ENCODE measurements around the gene TMEM59. TPM values are rescaled to one million over a fixed set of nuclear protein-coding genes. Genes with fewer than 3 reads are reported as not detected.

Gene TMEM59
- total and polyA plus RNA-seq, 2 of the 8 experiments (the other 6 are each of a cell fraction or from before 2014, with no cell fraction given): 116 to 139 TPM

Small RNAs within 50 kb of the gene (microRNA-seq; reads per million reads assigned to microRNA genes)
- 0.20 to 0.23 reads per million in 2 experiments for gene MIR4781 (ENCODE audit: borderline microRNAs expressed in 2 of 2, borderline number of aligned reads in 2 of 2, borderline replicate concordance in 1 of 2)

Small RNAs within 50 kb of the gene (small RNA-seq; reads per million reads assigned to genes)
- gene AL353898.1 (ENCODE audit: insufficient read depth): not detected
- not detected for gene AL353898.2 (ENCODE audit: insufficient read depth)

Other genes starting within 250 kb of the TMEM59 start
- 57.0 and 62.9 TPM in 2 replicates for gene NDC1, start 214.9 kb downstream of the TMEM59 start, total RNA-seq (2021; fragmentation: NEBNext Ultra II Directional; extraction: Animal tissue kit (Norgen Biotek cat#: 25700))
- 38.5 and 66.1 TPM in 2 replicates for gene NDC1, start 214.9 kb downstream of the TMEM59 start, polyA plus RNA-seq (2011; rRNA removed)
- gene YIPF1, start 163.4 kb downstream of the TMEM59 start, total RNA-seq (2021; fragmentation: NEBNext Ultra II Directional; extraction: Animal tissue kit (Norgen Biotek cat#: 25700)): 31.8 and 32.6 TPM in 2 replicates
- gene YIPF1, start 163.4 kb downstream of the TMEM59 start, polyA plus RNA-seq (2011; rRNA removed): 31.3 and 53.7 TPM in 2 replicates
- not detected in 2 replicates for gene DIO1, start 159.0 kb downstream of the TMEM59 start, total RNA-seq (2021; fragmentation: NEBNext Ultra II Directional; extraction: Animal tissue kit (Norgen Biotek cat#: 25700))
- gene DIO1, start 159.0 kb downstream of the TMEM59 start, polyA plus RNA-seq (2011; rRNA removed): 0.14 and 0.39 TPM in 2 replicates
- 29.7 and 36.3 TPM in 2 replicates for gene IFT25, start 107.5 kb downstream of the TMEM59 start, total RNA-seq (2021; fragmentation: NEBNext Ultra II Directional; extraction: Animal tissue kit (Norgen Biotek cat#: 25700))
- 11.3 and 15.0 TPM in 2 replicates for gene IFT25, start 107.5 kb downstream of the TMEM59 start, polyA plus RNA-seq (2011; rRNA removed)
- 54.1 and 54.6 TPM in 2 replicates for gene LRRC42, start 106.9 kb downstream of the TMEM59 start, total RNA-seq (2021; fragmentation: NEBNext Ultra II Directional; extraction: Animal tissue kit (Norgen Biotek cat#: 25700))
- gene LRRC42, start 106.9 kb downstream of the TMEM59 start, polyA plus RNA-seq (2011; rRNA removed): 30.4 and 38.2 TPM in 2 replicates
- not detected in 2 replicates for gene LDLRAD1, start 35.0 kb downstream of the TMEM59 start, total RNA-seq (2021; fragmentation: NEBNext Ultra II Directional; extraction: Animal tissue kit (Norgen Biotek cat#: 25700))
- gene LDLRAD1, start 35.0 kb downstream of the TMEM59 start, polyA plus RNA-seq (2011; rRNA removed): not detected in 2 replicates
- 6.4 and 8.2 TPM in 2 replicates for gene TCEANC2, start 404 bp upstream of the TMEM59 start, total RNA-seq (2021; fragmentation: NEBNext Ultra II Directional; extraction: Animal tissue kit (Norgen Biotek cat#: 25700))
- gene TCEANC2, start 404 bp upstream of the TMEM59 start, polyA plus RNA-seq (2011; rRNA removed): 4.0 and 4.2 TPM in 2 replicates
- gene CDCP2, start 99.8 kb upstream of the TMEM59 start, total RNA-seq (2021; fragmentation: NEBNext Ultra II Directional; extraction: Animal tissue kit (Norgen Biotek cat#: 25700)): not detected in 2 replicates
- not detected in 2 replicates for gene CDCP2, start 99.8 kb upstream of the TMEM59 start, polyA plus RNA-seq (2011; rRNA removed)
- gene CYB5RL, start 146.8 kb upstream of the TMEM59 start, total RNA-seq (2021; fragmentation: NEBNext Ultra II Directional; extraction: Animal tissue kit (Norgen Biotek cat#: 25700)): 14.1 and 15.1 TPM in 2 replicates
- gene CYB5RL, start 146.8 kb upstream of the TMEM59 start, polyA plus RNA-seq (2011; rRNA removed): 13.2 and 14.8 TPM in 2 replicates
- gene MRPL37, start 147.0 kb upstream of the TMEM59 start, total RNA-seq (2021; fragmentation: NEBNext Ultra II Directional; extraction: Animal tissue kit (Norgen Biotek cat#: 25700)): 126 and 129 TPM in 2 replicates
- gene MRPL37, start 147.0 kb upstream of the TMEM59 start, polyA plus RNA-seq (2011; rRNA removed): 45.5 and 66.6 TPM in 2 replicates